Endothelial cell of umbilical vein (primary cell): Measurements from ENCODE around the gene USH1G. TPM values are rescaled to one million over a fixed set of nuclear protein-coding genes. Genes with fewer than 3 reads are reported as not detected.
A peak's percentile ranks its signal among the peaks of the same experiment; 100 is the strongest.

ENCODE experiments used
- BruUV-seq: library from RNA; stranded (reverse); fragments of 400-500 nt; replicated peaks from 2 replicates; lab custom pipeline; 2021; lab: Mats Ljungman, UMichigan
- CTCF ChIA-PET: fragments of 300-600, 350-600 bp; sonication (Branson Sonifier 250); formaldehyde crosslinking; loops from one replicate; lab custom pipeline; 2021; ENCODE audit warnings: antibody characterized with exemption, inconsistent platforms; lab: Charles Lee
- POLR2A ChIA-PET: fragments of 300-600, 350-600 bp; sonication (Branson Sonifier 250); formaldehyde crosslinking; loops from one replicate; lab custom pipeline; 2021; ENCODE audit warnings: antibody characterized with exemption, inconsistent platforms; lab: Charles Lee
- DNase-seq: peaks from one replicate; pipeline ENCODE4 v3.0.0-alpha.2; 2011; ENCODE audit warnings: low read depth, low spot score
- FAIRE-seq: peaks from 2 replicates; lab custom pipeline; 2011; peaks lifted over from hg19 to GRCh38; lab: Jason Lieb, UNC
- H2AFZ ChIP-seq: 2 replicates; pipeline ENCODE4 v1.6.0; 2012; ENCODE audit warnings: low read depth, low read length, control low read depth, inconsistent platforms
- H3K27ac ChIP-seq: 2 replicates; pipeline ENCODE4 v1.5.1; 2011; ENCODE audit warnings: low read depth, mild to moderate bottlenecking, control low read depth, low read length, moderate library complexity; ENCODE audit not compliant: insufficient read depth
- H3K27me3 ChIP-seq, 2 experiments: 2 replicates each; pipeline versions ENCODE4 v1.6.0 to v1.6.1; 2011; ENCODE audit warnings: low read length in 2 of 2, mixed read lengths in 1 of 2; ENCODE audit not compliant: control insufficient read depth in 2 of 2, insufficient read depth in 2 of 2
- H3K36me3 ChIP-seq, 2 experiments: 2 replicates in 1 of 2; 3 replicates in 1 of 2; pipeline ENCODE4 v1.5.1; 2011; ENCODE audit warnings: low read length in 2 of 2, mild to moderate bottlenecking in 1 of 2, moderate library complexity in 1 of 2; ENCODE audit not compliant: control insufficient read depth in 2 of 2, insufficient read depth in 2 of 2; ENCODE audit errors: extremely low read depth in 1 of 2
- H3K4me1 ChIP-seq: 3 replicates; pipeline ENCODE4 v1.5.1; 2011; ENCODE audit warnings: mild to moderate bottlenecking, low read length; ENCODE audit not compliant: control insufficient read depth, insufficient read depth; ENCODE audit errors: extremely low read depth
- H3K4me2 ChIP-seq: 2 replicates; pipeline ENCODE4 v1.6.1; 2011; ENCODE audit warnings: low read length, control low read depth, mixed read lengths; ENCODE audit not compliant: insufficient read depth
- H3K4me3 ChIP-seq, 3 experiments: fragments of 200-600 bp in 1 of 3; sonication (generic), shearing (Covaris generic) in 1 of 3; replicated peaks in 1 of 3; 2 replicates each; pipeline ENCODE4 v1.5.1; 2011 to 2016; ENCODE audit warnings: control low read depth in 3 of 3, low read length in 3 of 3, mild to moderate bottlenecking in 2 of 3, inconsistent platforms in 1 of 3, low read depth in 1 of 3, moderate library complexity in 1 of 3; ENCODE audit not compliant: insufficient read depth in 1 of 3
- H3K79me2 ChIP-seq: 2 replicates; pipeline ENCODE4 v1.6.0; 2012; ENCODE audit warnings: low read length, inconsistent platforms; ENCODE audit not compliant: control insufficient read depth, insufficient read depth
- H3K9ac ChIP-seq: replicated peaks from 2 replicates; pipeline ENCODE3; 2011; ENCODE audit warnings: low read length, control low read depth; ENCODE audit not compliant: insufficient read depth; ENCODE audit errors: extremely low read depth
- H3K9me1 ChIP-seq: replicated peaks from 3 replicates; pipeline ENCODE4 v1.6.0; 2011; ENCODE audit warnings: mild to moderate bottlenecking, low read length; ENCODE audit not compliant: control insufficient read depth, insufficient read depth; ENCODE audit errors: extremely low read depth
- H3K9me3 ChIP-seq: replicated peaks from 2 replicates; pipeline ENCODE4 v1.5.1; 2012; ENCODE audit warnings: low read length, inconsistent platforms; ENCODE audit not compliant: control insufficient read depth, insufficient read depth
- H4K20me1 ChIP-seq: replicated peaks from 2 replicates; pipeline ENCODE3; 2011; ENCODE audit warnings: mild to moderate bottlenecking, low read length; ENCODE audit not compliant: control insufficient read depth, insufficient read depth; ENCODE audit errors: extremely low read depth
- CTCF ChIP-seq, 2 donors: IDR thresholded peaks; 1 replicate in 1 of 2; 2 replicates in 1 of 2; pipeline ENCODE4 v1.5.1; 2011; ENCODE audit warnings: low read length in 2 of 2, mild to moderate bottlenecking in 2 of 2, moderate library complexity in 2 of 2, control low read depth in 1 of 2, inconsistent platforms in 1 of 2, low read depth in 1 of 2; ENCODE audit not compliant: insufficient read depth in 1 of 2; ENCODE audit errors: extremely low read depth in 1 of 2
- EZH2 ChIP-seq: IDR thresholded peaks from 2 replicates; pipeline ENCODE4 v1.6.1; 2012; ENCODE audit warnings: borderline replicate concordance, low read depth, mild to moderate bottlenecking, moderate library complexity, low read length, inconsistent platforms; ENCODE audit not compliant: severe bottlenecking
- FOS ChIP-seq: IDR thresholded peaks from 2 replicates; pipeline ENCODE4 v1.6.1; 2011; ENCODE audit warnings: mild to moderate bottlenecking, low read length, moderate library complexity, borderline replicate concordance; ENCODE audit not compliant: insufficient read depth
- GATA2 ChIP-seq: IDR thresholded peaks from 2 replicates; pipeline ENCODE4 v1.7.0; 2011; ENCODE audit warnings: low read depth, mild to moderate bottlenecking, moderate library complexity, mixed read lengths, low read length; ENCODE audit not compliant: insufficient read length, insufficient read depth
- MYC ChIP-seq: IDR thresholded peaks from one replicate; pipeline ENCODE4 v1.6.1; 2011; ENCODE audit warnings: mild to moderate bottlenecking, low read depth, low read length
- dilution Hi-C: fragments of 300-500 bp; cut with MboI; formaldehyde crosslinking; loops from one replicate; pipeline ENCODE4 v1.15.0; 2019; ENCODE audit warnings: low sequenced_read_pairs; ENCODE audit not compliant: extremely low pct_ligation_motif_present
- intact Hi-C: fragments of 100-400 bp; cut with micrococcal nuclease; formaldehyde crosslinking; loops from one replicate; pipeline ENCODE4 v1.10.0; 2022
- polyA plus RNA-seq, 4 experiments: library from polyadenylated mRNA; depleted of rRNA in 3 of 4; stranded (reverse) in 3 of 4; unstranded in 1 of 4; fragments of >200 nt; gene quantifications; 2 replicates each; pipeline versions ENCODE4 v1.2.1 to v1.2.3, GENCODE V29; 2011 to 2012; ENCODE audit warnings: missing spikeins in 1 of 4
- total RNA-seq: library from RNA; stranded (reverse); gene quantifications from 2 replicates; pipeline ENCODE4 v1.2.3, GENCODE V29; 2021

Gene USH1G
- total and polyA plus RNA-seq, 2 donors (not counting 3 experiments of a cell fraction or from before 2014, with no cell fraction given) = not detected

- no peak for DNase-seq
- Histone ChIP-seq H3K4me1 (peaks cover 4% of the 10 kb centered on the region), H3K79me2 (no peaks in the 10 kb centered on the region), H3K9me1 (no peaks in the 10 kb centered on the region), H4K20me1 (no peaks in the 10 kb centered on the region), H3K27ac (no peak overlapping the region), H3K36me3 (no peaks in the 10 kb centered on the region), H2AFZ (no peak overlapping the region), H3K4me2 (no peak overlapping the region), H3K9me3 (no peaks in the 10 kb centered on the region), H3K4me3 (no peak overlapping the region), H3K27me3 (peaks cover 20 to 28% of the 10 kb centered on the region in 2 experiments), H3K9ac (no peak overlapping the region)
- ChIA-PET POLR2A (no interaction called here), CTCF (interaction anchor here (0.6 to 3.7 kb wide), 7 partner anchors 16 to 282 kb away, joined by 3 to 23 read pairs (median 4); partner anchors contain the start of gene OTOP3)
- BruUV-seq = no TSS peak
- dilution Hi-C loops = no loop called here
- FAIRE-seq = no peak
- TF ChIP-seq FOS = no peak
- TF ChIP-seq EZH2 = peak; percentile 20
- no peak for TF ChIP-seq GATA2
- TF ChIP-seq MYC = no peak
- peak in 1 of 2 donors; percentile 32 for TF ChIP-seq CTCF (IDR thresholded peaks at IDR 0.05; ENCODE audit: extremely low read depth in 1 of 2, insufficient read depth in 1 of 2, low read depth in 1 of 2, low read length in 2 of 2)
- intact Hi-C loops = loop anchor here (5.0 kb wide), 1 partner anchor 283 kb away; no protein-coding TSS in a partner anchor
These were observed 3.4 kb downstream of the USH1G start for GRCh38 chr17:74919440-74920305.
